Measurements from ENCODE around the gene HDAC11. TPM values are rescaled to one million over a fixed set of nuclear protein-coding genes. Genes with fewer than 3 reads are reported as not detected.

Gene HDAC11
- total and polyA plus RNA-seq, 10 of the 15 experiments (the other 5 are each of a cell fraction or from before 2014, with no cell fraction given): 0.04 to 0.76 (median 0.22) TPM; not detected in 1

DNA sequence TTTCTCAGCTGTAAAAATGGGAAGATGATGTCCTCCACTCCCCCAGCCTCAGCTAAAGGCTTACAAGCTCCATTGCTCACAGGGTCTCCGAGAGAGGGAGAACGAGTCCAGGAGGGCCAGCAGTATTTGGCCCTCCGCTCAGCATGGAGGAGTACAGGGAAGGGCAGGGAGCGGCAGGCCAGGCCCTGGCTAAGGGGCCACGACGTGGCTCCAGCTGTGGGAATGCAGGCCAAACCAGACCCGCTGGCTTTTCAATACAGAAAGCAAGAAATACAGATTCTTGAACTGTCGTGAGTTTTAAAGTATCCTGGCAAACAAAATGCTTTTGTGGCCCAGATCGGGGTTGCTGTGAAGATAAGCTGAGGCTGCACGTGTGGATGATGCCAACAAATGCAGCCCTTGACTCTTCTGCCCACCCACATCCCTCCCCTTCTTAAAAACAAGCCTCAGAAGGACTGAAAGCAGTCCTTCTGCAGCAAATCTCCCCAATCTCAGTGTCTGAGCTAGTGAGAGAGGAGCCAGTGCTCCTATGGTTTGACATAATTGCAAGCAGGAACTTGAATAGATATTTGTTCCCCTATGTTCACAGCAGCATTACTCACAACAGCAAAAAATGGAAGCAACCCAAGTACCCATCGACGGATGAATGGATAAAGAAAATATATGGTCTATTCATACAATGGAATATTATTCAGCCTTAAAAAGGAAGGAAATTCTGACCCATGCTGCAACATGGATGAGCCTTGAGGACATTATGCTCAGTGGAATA lies 50.3 kb downstream of the HDAC11 start (continued):
- no peak for TF ChIP-seq ZNF592 (IDR thresholded peaks at IDR 0.05)

DNA sequence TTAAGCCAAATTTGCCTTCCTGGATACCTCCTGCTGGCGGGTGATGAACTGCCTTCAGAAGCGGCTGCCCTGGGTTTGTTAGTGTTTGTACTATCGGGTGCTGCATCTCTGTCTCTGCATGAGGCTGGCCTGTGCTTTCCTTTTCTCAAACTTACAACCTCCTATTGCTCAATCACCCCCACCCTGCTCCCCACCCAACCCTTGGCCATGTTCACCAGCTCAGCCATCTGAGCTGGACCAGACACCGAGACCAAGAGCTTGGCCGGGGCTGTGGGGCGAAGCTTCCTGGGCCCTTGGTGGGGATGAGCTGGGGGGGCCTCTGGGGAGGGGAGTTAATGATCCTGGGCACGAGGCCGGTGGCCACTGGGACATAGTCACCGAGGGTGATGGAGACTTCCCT lies 52.0 kb downstream of the HDAC11 start:
- in situ Hi-C loops (cut with MboI): no loop called here

More for the DNA sequence above, 52.0 kb downstream of the HDAC11 start:
- H3K4me3 ChIP-seq: no peak overlapping the region
- intact Hi-C loops (cut with micrococcal nuclease; ENCODE audit: unreplicated experiment): no loop called here
- H2AFZ ChIP-seq (ENCODE audit: control insufficient read depth, low read depth, low read length): no peak overlapping the region
- FAIRE-seq (no peak), DNase-seq (ENCODE audit: low read depth, low spot score) (no peak), ATAC-seq (no peak)
- ChIA-PET CTCF (no interaction called here), SMC1A (ENCODE audit: uncharacterized antibody, unreplicated experiment) (no interaction called here), RAD21 (ENCODE audit: unreplicated experiment) (no interaction called here), POLR2A (no interaction called here)
- TF ChIP-seq ETV6 (conservative IDR thresholded peaks at IDR 0.05 in 1 of 2, IDR thresholded peaks at IDR 0.05 in 1 of 2; ENCODE audit: borderline replicate concordance in 1 of 2, low read depth in 1 of 2): no peak
- no peak overlapping the region for H3K27ac ChIP-seq (ENCODE audit: control insufficient read depth, insufficient read depth)
- no peaks in the 10 kb centered on the region for H3K36me3 ChIP-seq (ENCODE audit: control insufficient read depth in 2 of 2, insufficient read depth in 2 of 2, low read length in 1 of 2)
- no TSS peak for BruUV-seq (replicated peaks)
- no peaks in the 10 kb centered on the region for H4K20me1 ChIP-seq (ENCODE audit: control insufficient read depth, insufficient read depth)
- H3K9me3 ChIP-seq (replicated peaks; ENCODE audit: control insufficient read depth, insufficient read depth, low read length): no peaks in the 10 kb centered on the region
- H3K4me1 ChIP-seq (ENCODE audit: control insufficient read depth, insufficient read depth, low read length): no peaks in the 10 kb centered on the region
- WGBS (ENCODE audit: insufficient coverage, insufficient replicate concordance, low lambda C conversion rate, missing lambda C conversion rate): 26% methylated on average over 9 of the region's 9 CpGs
- peaks cover 1 to 6% of the 10 kb centered on the region in 2 experiments; a peak in 3 of 4 replicates for H3K27me3 ChIP-seq (replicated peaks in 1 of 2; ENCODE audit: control insufficient read depth in 2 of 2, insufficient read depth in 2 of 2, low read length in 1 of 2)
- no peak overlapping the region for H3K9ac ChIP-seq (ENCODE audit: control insufficient read depth, insufficient read depth, low read length)
- H3K4me2 ChIP-seq (ENCODE audit: control insufficient read depth, insufficient read depth): no peak overlapping the region
- H3K79me2 ChIP-seq (ENCODE audit: control insufficient read depth, insufficient read depth, low read length): no peaks in the 10 kb centered on the region
